Naive B cell (primary cell): ENCODE data around the gene DMXL1. TPM values are rescaled to one million over a fixed set of nuclear protein-coding genes. Genes with fewer than 3 reads are reported as not detected.
A peak's percentile ranks its signal among the peaks of the same experiment; 100 is the strongest.

Experiments
- ATAC-seq, 2 donors: fragments of 150-1000 bp; cut with Tn5 transposase; 2 replicates each; pipeline ENCODE4 v1.10.0; 2021; ENCODE audit warnings: low read depth in 2 of 2, mild to moderate bottlenecking in 2 of 2, moderate library complexity in 2 of 2
- DNase-seq: peaks from one replicate; pipeline ENCODE4 v3.0.0; 2022
- H3K27ac Mint-ChIP-seq, 6 donors: one replicate each; pipeline ENCODE4 v1.8.0; 2020 to 2022; ENCODE audit warnings: mild to moderate bottlenecking in 6 of 6, mixed read lengths in 6 of 6, moderate library complexity in 5 of 6, inconsistent platforms in 2 of 6
- H3K27me3 Mint-ChIP-seq, 3 donors: one replicate each; pipeline ENCODE4 v1.8.0; 2021 to 2022; ENCODE audit warnings: mixed read lengths in 3 of 3, mild to moderate bottlenecking in 1 of 3
- H3K36me3 Mint-ChIP-seq, 2 donors: one replicate each; pipeline ENCODE4 v1.8.0; 2020 to 2022; ENCODE audit warnings: mixed read lengths in 2 of 2, inconsistent platforms in 1 of 2, mild to moderate bottlenecking in 1 of 2
- H3K4me1 Mint-ChIP-seq, 3 donors: one replicate each; pipeline ENCODE4 v1.8.0; 2020 to 2022; ENCODE audit warnings: mixed read lengths in 3 of 3, inconsistent platforms in 1 of 3, mild to moderate bottlenecking in 1 of 3, moderate library complexity in 1 of 3
- H3K4me3 Mint-ChIP-seq, 8 donors: one replicate each; pipeline ENCODE4 v1.8.0; 2020 to 2022; ENCODE audit warnings: mild to moderate bottlenecking in 8 of 8, mixed read lengths in 8 of 8, moderate library complexity in 8 of 8, inconsistent platforms in 2 of 8
- H3K9me3 Mint-ChIP-seq, 7 donors: one replicate each; pipeline ENCODE4 v1.8.0; 2020 to 2022; ENCODE audit warnings: mixed read lengths in 7 of 7, mild to moderate bottlenecking in 5 of 7, inconsistent platforms in 2 of 7, moderate library complexity in 1 of 7
- polyA plus RNA-seq, 6 donors: library from polyadenylated mRNA; unstranded; fragments of 300-500 nt; fragmentation: Illumina TruSeq; gene quantifications; one replicate each; pipeline ENCODE4 v1.2.3, GENCODE V29; 2021; ENCODE audit warnings: low read depth in 6 of 6

The DMXL1 gene, protein sequence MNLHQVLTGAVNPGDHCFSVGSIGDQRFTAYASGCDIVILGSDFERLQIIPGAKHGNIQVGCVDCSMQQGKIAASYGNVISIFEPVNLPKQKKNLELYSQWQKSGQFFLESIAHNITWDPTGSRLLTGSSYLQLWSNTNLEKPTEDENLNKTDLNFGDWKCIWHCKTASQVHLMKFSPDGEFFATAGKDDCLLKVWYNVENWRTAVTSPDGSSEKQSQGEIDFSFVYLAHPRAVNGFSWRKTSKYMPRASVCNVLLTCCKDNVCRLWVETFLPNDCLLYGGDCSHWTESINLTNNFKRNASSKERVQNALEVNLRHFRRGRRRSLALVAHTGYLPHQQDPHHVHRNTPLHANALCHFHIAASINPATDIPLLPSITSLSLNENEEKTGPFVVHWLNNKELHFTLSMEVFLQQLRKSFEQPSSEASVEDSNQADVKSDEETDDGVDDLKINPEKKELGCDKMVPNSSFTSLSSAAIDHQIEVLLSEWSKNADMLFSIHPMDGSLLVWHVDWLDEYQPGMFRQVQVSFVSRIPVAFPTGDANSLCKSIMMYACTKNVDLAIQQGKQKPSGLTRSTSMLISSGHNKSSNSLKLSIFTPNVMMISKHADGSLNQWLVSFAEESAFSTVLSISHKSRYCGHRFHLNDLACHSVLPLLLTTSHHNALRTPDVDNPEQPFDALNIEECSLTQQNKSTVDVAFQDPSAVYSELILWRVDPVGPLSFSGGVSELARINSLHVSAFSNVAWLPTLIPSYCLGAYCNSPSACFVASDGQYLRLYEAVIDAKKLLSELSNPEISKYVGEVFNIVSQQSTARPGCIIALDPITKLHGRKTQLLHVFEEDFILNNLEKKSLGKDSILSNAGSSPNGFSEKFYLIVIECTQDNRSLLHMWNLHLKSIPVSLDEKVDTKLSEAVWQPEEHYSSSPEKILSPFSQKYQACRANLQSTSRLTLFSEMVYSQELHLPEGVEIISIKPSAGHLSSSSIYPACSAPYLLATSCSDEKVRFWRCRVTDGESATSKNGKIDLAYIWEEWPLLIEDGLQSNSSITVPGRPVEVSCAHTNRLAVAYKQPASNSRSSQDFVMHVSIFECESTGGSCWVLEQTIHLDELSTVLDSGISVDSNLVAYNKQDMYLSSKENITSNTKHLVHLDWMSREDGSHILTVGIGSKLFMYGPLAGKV (N-terminal part only)
- polyA plus RNA-seq: 10 to 100 TPM; 52.7 to 78.5 (median 69.0) TPM

DNA sequence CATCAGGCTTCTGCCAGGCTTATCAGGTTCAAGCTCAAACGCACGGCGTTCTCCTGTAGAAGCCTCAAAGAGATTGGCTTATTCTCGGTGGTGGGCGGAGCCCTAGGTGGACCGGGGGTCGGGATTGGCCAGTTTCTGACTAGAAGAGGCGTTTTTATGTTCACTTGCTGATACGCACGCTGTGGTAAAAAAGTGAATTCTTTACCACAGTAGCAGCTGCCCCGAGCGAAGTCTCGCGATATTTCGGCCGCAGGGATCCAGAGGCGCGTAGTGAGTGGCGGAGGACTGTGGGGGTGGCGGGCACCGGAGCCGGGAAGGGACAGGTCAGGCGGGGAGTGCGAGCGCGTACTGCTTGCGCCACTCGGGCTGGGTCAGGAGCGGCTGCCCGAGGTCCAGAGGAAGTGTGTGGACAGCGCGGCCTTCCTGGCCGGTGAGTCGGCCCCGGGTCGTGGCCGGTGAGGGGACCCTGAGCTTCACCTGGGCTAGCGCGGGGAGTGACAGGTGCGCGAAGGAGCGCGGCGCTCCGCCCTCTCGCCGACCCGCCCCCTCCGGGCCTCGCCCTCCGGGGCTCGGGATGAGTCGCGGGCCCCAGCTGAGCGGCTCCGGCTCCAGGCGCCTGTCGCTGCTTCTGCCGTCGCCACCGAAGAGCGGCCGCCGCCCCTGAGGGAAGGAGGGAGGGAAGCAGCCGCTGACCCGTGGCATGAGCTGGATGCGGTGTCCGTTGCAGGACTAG, at the start of gene DMXL1:
DMXL1 (plus strand) TSS at position 260 of the 733 bp plus-strand sequence. CDS start 483 bp downstream, outside the sequence.
- peaks cover 29 to 43% (median 38%) of the 10 kb centered on the region in 3 donors for H3K4me1 Mint-ChIP-seq
- H3K9me3 Mint-ChIP-seq: no peaks in the 10 kb centered on the region
- H3K27ac Mint-ChIP-seq: peak within 1 kb of the TSS; percentile 98 to 100 (median 100)
- no peaks in the 10 kb centered on the region for H3K36me3 Mint-ChIP-seq
- H3K4me3 Mint-ChIP-seq: peak within 1 kb of the TSS; percentile 94 to 100 (median 99)
- H3K27me3 Mint-ChIP-seq: no peaks in the 10 kb centered on the region
- ATAC-seq (peak; percentile 81 to 82), DNase-seq (peak; percentile 98)

DNA sequence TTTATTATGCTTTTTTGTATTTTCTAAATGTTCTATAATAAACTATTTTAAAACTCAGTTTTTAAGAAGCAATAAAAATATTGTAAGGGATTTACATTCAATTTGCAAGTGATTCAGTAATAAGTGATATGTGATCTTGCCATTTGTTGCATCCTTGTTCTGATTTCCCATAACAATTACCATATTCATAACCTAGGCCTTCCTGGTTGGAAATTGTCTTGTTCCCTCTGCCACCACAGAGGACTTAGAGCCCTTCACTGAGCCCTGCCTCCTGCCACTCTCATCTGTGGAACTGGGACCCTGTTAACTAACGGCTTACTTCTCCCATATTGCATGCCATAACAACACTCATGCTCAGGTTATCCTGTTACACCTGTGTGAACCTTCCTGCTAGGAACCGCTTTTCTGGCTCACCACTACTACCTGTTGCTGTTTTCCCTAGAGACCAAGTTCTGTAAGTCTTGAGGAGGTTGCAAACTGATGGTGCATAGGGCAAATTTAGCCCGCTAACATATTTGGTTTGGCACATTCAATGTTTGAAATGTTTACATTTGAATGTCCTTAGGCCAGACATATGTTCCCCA, 49.6 kb upstream of the DMXL1 start:
- Mint-ChIP-seq H3K4me1 (peaks cover 49 to 79% (median 59%) of the 10 kb centered on the region in 3 donors), H3K27me3 (no peaks in the 10 kb centered on the region), H3K9me3 (peaks cover 0 to 9% (median 3%) of the 10 kb centered on the region in 7 donors), H3K27ac (peak overlapping the region in 5 of 6 donors; percentile 49 to 89 (median 80)), H3K36me3 (no peaks in the 10 kb centered on the region), H3K4me3 (peak overlapping the region in 5 of 8 donors; percentile 2 to 83 (median 49))
- ATAC-seq (no peak), DNase-seq (no peak)

DNA sequence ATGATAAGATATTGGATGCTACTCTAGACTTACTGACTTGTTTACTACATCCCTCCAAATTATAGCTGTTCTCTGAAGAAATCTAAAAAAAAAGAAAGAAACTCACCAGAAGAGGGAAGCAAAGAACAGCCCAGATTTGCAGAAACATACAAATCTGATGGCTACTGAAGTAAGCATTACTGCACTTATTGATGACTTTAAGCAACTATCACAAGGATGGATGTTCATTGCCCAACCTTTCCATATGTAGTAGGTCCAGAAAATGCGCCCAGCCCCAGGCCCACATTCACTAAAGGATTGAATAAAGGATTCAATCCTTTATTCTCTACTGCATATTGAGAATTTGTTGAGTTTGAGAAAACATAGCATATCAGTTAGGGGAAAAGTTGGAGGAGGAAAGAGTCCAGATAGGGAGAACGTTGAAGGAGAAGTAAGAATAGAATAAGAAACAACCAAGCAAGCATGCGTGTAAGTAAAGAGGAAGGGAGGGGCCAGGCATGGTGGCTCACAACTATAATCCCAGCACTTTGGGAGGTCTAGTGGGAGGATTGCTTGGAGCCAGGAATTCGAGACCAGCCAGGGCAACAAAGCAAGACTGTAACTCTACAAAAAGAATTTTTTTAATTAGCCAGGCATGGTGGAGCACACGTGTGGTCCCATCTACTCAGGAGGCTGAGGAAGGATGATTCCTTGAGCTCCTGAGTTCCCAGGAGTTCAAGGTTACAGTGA, 48.7 kb upstream of the DMXL1 start:
- H3K36me3 Mint-ChIP-seq: no peaks in the 10 kb centered on the region
- peak; percentile 46 for DNase-seq
- H3K27ac Mint-ChIP-seq: peak overlapping the region; percentile 18 to 88 (median 78)
- H3K4me3 Mint-ChIP-seq: peak overlapping the region in 7 of 8 donors; percentile 2 to 76 (median 49)
- H3K4me1 Mint-ChIP-seq: peaks cover 42 to 75% (median 51%) of the 10 kb centered on the region in 3 donors
- H3K27me3 Mint-ChIP-seq: no peaks in the 10 kb centered on the region
- peak; percentile 63 to 69 for ATAC-seq
- peaks cover 0 to 9% (median 3%) of the 10 kb centered on the region in 7 donors for H3K9me3 Mint-ChIP-seq

DNA sequence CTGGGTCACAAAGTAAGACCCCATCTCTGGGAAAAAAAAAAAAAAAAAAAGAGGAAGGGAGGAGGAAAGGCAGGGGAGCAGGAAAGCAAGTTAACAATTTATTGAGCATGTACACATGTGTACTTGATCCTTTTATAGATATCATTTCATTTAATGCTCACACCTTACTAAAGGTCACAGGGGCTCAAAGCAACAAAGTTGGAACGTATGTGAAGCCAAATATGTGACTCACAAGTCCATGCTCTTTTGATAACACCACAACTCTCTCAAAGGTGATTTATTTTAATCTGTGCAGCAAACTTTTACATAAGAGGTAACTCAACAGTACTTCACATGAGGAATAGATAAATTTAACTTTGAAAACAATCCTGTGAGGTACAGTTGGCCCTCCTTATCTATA, 48.1 kb upstream of the DMXL1 start:
- ATAC-seq: no peak
- H3K27me3 Mint-ChIP-seq: no peaks in the 10 kb centered on the region
- peak overlapping the region in 4 of 6 donors; percentile 74 to 88 (median 86) for H3K27ac Mint-ChIP-seq
- peaks cover 44 to 77% (median 45%) of the 10 kb centered on the region in 3 donors for H3K4me1 Mint-ChIP-seq
- no peak for DNase-seq
- H3K9me3 Mint-ChIP-seq: peaks cover 0 to 9% (median 3%) of the 10 kb centered on the region in 7 donors
- peak overlapping the region in 4 of 8 donors; percentile 41 to 76 (median 51) for H3K4me3 Mint-ChIP-seq
- H3K36me3 Mint-ChIP-seq: no peaks in the 10 kb centered on the region

DNA sequence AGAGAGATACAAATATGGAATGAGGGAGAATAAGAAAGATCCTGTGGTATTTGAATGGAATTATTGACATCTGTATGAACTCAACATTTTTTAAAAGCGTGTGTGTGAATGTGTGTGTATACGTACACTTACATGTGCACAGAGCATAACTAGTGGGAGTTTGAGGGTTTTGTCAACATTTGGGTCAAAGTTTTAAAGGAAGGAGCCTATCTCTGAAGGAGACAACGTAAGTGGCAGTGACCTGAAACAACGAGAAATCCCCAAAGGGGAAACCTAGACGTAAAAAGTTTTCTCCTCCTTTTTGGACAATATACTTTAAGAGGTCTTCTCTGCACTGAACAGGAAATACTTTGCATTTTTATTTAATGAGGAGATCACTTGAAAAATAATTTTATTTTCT, 42.3 kb upstream of the DMXL1 start:
- Mint-ChIP-seq H3K27ac (peak overlapping the region; percentile 39 to 97 (median 86)), H3K27me3 (no peaks in the 10 kb centered on the region), H3K9me3 (peaks cover 0 to 9% (median 3%) of the 10 kb centered on the region in 7 donors), H3K4me1 (peaks cover 43 to 82% (median 47%) of the 10 kb centered on the region in 3 donors), H3K36me3 (no peaks in the 10 kb centered on the region), H3K4me3 (peak overlapping the region in 6 of 8 donors; percentile 12 to 78 (median 26))
- ATAC-seq (peak; percentile 47 to 59), DNase-seq (peak; percentile 33)

DNA sequence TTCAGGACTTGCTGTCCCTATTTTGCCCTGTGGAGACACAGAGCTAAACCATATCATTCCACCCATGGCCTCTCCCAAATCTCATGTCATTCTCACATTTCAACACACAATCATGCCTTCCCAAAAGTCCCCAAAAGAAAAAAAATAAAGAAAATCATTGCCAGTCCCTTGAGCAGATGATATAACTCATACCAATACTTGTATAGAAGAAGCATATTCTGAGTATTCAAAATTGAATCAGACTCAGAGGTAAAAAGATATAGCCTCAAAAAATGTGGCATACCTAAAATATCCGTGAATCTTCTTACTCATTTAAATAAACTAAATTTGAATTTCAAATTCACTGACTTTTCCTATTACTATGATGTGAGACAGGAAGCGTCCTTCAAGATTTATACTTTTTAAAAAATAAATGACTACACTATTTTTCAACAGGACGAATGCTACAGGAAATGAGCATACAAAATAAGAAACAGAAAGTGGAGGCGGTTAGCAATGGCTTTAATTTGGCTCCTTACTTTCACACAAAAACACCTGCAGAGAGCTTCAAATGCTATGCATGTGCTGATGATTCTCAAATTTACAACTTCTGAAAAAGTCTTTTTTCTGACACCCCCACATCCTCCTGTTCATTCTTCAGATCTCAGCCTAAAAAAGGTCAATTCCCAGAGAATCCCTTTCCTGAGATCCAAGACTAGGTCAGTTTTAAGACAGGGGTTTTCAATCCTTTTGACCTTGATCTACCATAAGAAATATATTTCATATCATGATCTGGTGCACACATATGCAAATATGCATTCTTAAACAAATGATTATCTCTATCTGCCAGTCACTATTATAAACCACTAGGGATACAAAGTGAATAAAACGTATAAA, 39.6 kb upstream of the DMXL1 start:
- DNase-seq: peak; percentile 51
- H3K4me3 Mint-ChIP-seq: peak overlapping the region; percentile 53 to 90 (median 67)

DNA sequence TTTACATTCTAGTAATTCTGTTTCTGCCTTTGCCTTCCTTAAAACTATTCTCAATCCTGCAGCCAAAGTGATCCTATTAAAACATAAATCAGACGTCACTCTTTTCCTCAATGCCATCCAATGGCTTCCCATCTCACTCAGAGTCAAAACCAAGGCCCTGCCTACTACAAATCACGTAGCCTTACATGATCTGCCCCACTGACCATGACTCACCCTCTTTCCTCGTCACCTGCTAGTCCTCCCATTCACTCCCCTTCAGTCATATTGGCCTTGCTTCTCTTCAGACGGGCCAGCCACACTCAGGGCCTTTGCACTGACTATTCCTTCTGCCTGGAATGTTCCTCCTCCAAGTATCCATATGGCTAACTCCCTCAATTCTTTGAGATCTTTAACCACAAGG, 39.0 kb upstream of the DMXL1 start:
- H3K36me3 Mint-ChIP-seq: no peaks in the 10 kb centered on the region
- H3K4me1 Mint-ChIP-seq: peaks cover 38 to 62% (median 39%) of the 10 kb centered on the region in 3 donors
- DNase-seq (peak; percentile 28), ATAC-seq (peak; percentile 51 to 63)
- H3K4me3 Mint-ChIP-seq: peak overlapping the region; percentile 53 to 90 (median 67)
- H3K27me3 Mint-ChIP-seq: no peaks in the 10 kb centered on the region
- H3K9me3 Mint-ChIP-seq: no peaks in the 10 kb centered on the region
- H3K27ac Mint-ChIP-seq: peak overlapping the region; percentile 72 to 99 (median 92)

More for the DNA sequence above, 39.6 kb upstream of the DMXL1 start:
- Mint-ChIP-seq H3K27ac (peak overlapping the region; percentile 72 to 99 (median 92)), H3K27me3 (no peaks in the 10 kb centered on the region), H3K9me3 (no peaks in the 10 kb centered on the region), H3K4me1 (peaks cover 38 to 66% (median 39%) of the 10 kb centered on the region in 3 donors), H3K36me3 (no peaks in the 10 kb centered on the region)
- ATAC-seq: peak; percentile 50 to 60

DNA sequence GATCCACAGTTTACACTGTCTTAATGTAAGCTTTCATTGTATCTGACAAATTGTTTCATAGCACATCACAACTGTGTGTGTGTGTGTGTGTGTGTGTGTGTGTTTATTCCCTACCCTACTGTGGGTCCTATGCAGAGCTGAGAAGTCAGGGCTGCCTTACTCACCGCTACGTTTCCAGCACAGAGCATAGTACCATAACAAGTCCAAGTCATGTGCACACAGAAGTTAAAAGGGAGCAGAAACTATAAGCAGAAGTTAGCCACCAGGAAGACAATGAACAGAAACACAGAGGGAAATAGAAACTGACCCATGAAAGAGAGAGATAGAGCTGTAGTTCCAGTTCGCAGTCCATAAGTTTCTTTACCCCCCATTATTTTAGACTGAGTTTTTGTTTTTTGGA, 38.2 kb upstream of the DMXL1 start:
- Mint-ChIP-seq H3K27ac (peak overlapping the region; percentile 75 to 99 (median 92)), H3K27me3 (no peaks in the 10 kb centered on the region), H3K36me3 (no peaks in the 10 kb centered on the region), H3K4me3 (peak overlapping the region; percentile 17 to 90 (median 67)), H3K4me1 (peaks cover 35 to 59% (median 39%) of the 10 kb centered on the region in 3 donors), H3K9me3 (no peaks in the 10 kb centered on the region)
- DNase-seq (peak; percentile 44), ATAC-seq (peak; percentile 54 to 55)

DNA sequence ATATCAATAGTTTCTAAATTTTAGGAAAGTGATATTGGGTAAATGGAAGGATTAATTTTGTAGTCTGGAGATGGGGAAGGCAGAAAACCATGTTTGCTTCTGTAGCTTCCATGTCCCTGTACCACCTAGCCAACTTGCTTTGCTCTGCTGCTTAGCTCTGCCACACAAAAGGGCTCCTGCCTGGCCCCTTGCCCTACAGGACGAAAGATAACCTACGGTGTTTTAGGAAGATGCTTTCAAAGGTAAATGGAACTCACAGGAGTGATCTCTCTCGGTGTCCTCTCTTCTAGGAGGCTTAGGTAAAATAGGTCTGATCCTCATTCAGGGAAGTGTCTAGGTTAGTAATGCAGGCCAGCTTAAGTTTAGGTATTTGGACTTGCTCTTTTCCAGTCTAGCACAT, 37.8 kb upstream of the DMXL1 start:
- ATAC-seq: no peak
- peak overlapping the region; percentile 70 to 99 (median 92) for H3K27ac Mint-ChIP-seq
- no peak for DNase-seq
- H3K9me3 Mint-ChIP-seq: no peaks in the 10 kb centered on the region
- H3K36me3 Mint-ChIP-seq: no peaks in the 10 kb centered on the region
- peaks cover 30 to 54% (median 36%) of the 10 kb centered on the region in 3 donors for H3K4me1 Mint-ChIP-seq
- peak overlapping the region; percentile 17 to 90 (median 67) for H3K4me3 Mint-ChIP-seq
- no peaks in the 10 kb centered on the region for H3K27me3 Mint-ChIP-seq

DNA sequence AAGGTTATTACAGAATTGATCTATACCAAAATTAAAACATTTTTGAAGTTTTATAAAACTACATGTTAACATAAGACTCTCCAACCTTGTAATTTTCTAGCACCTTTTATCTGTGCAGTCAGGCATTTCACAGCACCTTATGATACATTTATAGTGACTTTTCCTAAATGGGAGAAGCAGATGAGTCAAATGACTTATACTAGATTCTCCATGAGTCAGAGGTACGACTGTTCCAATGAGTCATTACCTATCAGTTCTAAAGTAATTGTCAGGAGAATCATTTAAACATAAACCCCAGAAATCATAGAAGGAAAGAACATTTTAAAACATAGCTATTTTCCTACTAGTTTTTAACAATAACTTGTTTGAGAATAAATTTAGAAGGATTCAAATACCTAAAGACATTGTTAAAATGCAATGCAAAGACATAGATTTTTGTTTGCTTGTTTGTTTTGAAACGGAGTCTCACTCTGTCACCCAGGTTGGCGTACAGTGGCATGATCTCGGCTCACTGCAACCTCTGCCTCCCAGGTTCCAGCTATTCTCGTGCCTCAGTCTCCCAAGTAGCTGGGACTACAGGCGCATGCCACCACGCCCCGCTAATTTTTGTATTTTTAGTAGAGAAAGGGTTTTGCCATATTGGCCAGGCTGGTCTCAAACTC, 34.7 kb upstream of the DMXL1 start:
- peaks cover 23 to 25% (median 24%) of the 10 kb centered on the region in 3 donors for H3K4me1 Mint-ChIP-seq
- no peak for DNase-seq
- H3K27me3 Mint-ChIP-seq: no peaks in the 10 kb centered on the region
- H3K9me3 Mint-ChIP-seq: peaks cover 0 to 3% (median 0%) of the 10 kb centered on the region in 7 donors
- ATAC-seq: no peak
- no peaks in the 10 kb centered on the region for H3K36me3 Mint-ChIP-seq
- no peak overlapping the region for H3K27ac Mint-ChIP-seq
- no peak overlapping the region for H3K4me3 Mint-ChIP-seq
